ENCODE measurements around the gene BBS1. TPM values are rescaled to one million over a fixed set of nuclear protein-coding genes. Genes with fewer than 3 reads are reported as not detected.

The BBS1 gene
- total RNA-seq, 2 donors from 2014 or later, result 52.4 to 67.3 TPM

- Mint-ChIP-seq H3K27ac (no peak overlapping the region), H3K4me3 (no peak overlapping the region), H3K9me3 (no peaks in the 10 kb centered on the region), H3K4me1 (no peaks in the 10 kb centered on the region), H3K27me3 (ENCODE audit: insufficient read depth) (peaks cover 13% of the 10 kb centered on the region), H3K36me3 (ENCODE audit: low read depth) (no peaks in the 10 kb centered on the region)
- H3K36me3 ChIP-seq (ENCODE audit: control insufficient read depth, insufficient read depth, low read length), result no peaks in the 10 kb centered on the region
- H3K27ac ChIP-seq (ENCODE audit: low read depth, low read length), result no peak overlapping the region
- TF ChIP-seq CTCF (conservative IDR thresholded peaks at IDR 0.05), result no peak
- H3K4me3 ChIP-seq (ENCODE audit: low read length), result no peak overlapping the region
- no peaks in the 10 kb centered on the region for H3K4me1 ChIP-seq (ENCODE audit: control insufficient read depth, insufficient read depth, low read length)
- no peaks in the 10 kb centered on the region for H3K27me3 ChIP-seq (ENCODE audit: control insufficient read depth, insufficient read depth, low read length, poor library complexity, severe bottlenecking)
- no peak for DNase-seq
- WGBS, 2 experiments (ENCODE audit: insufficient coverage in 1 of 2, insufficient read length in 1 of 2), result 95% methylated on average over 17 to 46 of the region's 50 CpGs
- H3K9ac ChIP-seq (ENCODE audit: extremely low read depth, low read length, poor library complexity, severe bottlenecking), result no peak overlapping the region
- H3K9me3 ChIP-seq (ENCODE audit: control insufficient read depth, low read length), result no peaks in the 10 kb centered on the region
Observed at GRCh38 chr11:66559142-66559865, 48.9 kb downstream of the BBS1 start.

GRCh38 chr11:66559866-66560676 lies 49.6 kb downstream of the BBS1 start:
- no peaks in the 10 kb centered on the region for H3K27me3 ChIP-seq (ENCODE audit: control insufficient read depth, insufficient read depth, low read length, poor library complexity, severe bottlenecking)
- Mint-ChIP-seq H3K4me1 (no peaks in the 10 kb centered on the region), H3K36me3 (ENCODE audit: low read depth) (no peaks in the 10 kb centered on the region), H3K27me3 (ENCODE audit: insufficient read depth) (peaks cover 13% of the 10 kb centered on the region), H3K27ac (no peak overlapping the region), H3K4me3 (no peak overlapping the region), H3K9me3 (no peaks in the 10 kb centered on the region)
- no peaks in the 10 kb centered on the region for H3K4me1 ChIP-seq (ENCODE audit: control insufficient read depth, insufficient read depth, low read length)
- no peaks in the 10 kb centered on the region for H3K9me3 ChIP-seq (ENCODE audit: control insufficient read depth, low read length)
- no peak for TF ChIP-seq CTCF (conservative IDR thresholded peaks at IDR 0.05)
- no peaks in the 10 kb centered on the region for H3K36me3 ChIP-seq (ENCODE audit: control insufficient read depth, insufficient read depth, low read length)
- H3K27ac ChIP-seq (ENCODE audit: low read depth, low read length), result no peak overlapping the region
- no peak overlapping the region for H3K4me3 ChIP-seq (ENCODE audit: low read length)
- no peak overlapping the region for H3K9ac ChIP-seq (ENCODE audit: extremely low read depth, low read length, poor library complexity, severe bottlenecking)
- WGBS, 2 experiments (ENCODE audit: insufficient coverage in 1 of 2, insufficient read length in 1 of 2), result 86 to 91% methylated on average over 17 to 27 of the region's 27 CpGs
- no peak for DNase-seq

- no peaks in the 10 kb centered on the region for H3K36me3 Mint-ChIP-seq (ENCODE audit: low read depth)
- H3K4me1 ChIP-seq (ENCODE audit: control insufficient read depth, insufficient read depth, low read length), result no peaks in the 10 kb centered on the region
Observed at GRCh38 chr11:66561178-66561974, 50.9 kb downstream of the BBS1 start.

More at GRCh38 chr11:66561178-66561974, 50.9 kb downstream of the BBS1 start:
- H3K36me3 ChIP-seq (ENCODE audit: control insufficient read depth, insufficient read depth, low read length), result no peaks in the 10 kb centered on the region
- WGBS, 2 experiments (ENCODE audit: insufficient coverage in 1 of 2, insufficient read length in 1 of 2), result 91 to 92% methylated on average over 12 to 14 of the region's 14 CpGs
- Mint-ChIP-seq H3K9me3 (no peaks in the 10 kb centered on the region), H3K27ac (peak overlapping the region; percentile 35), H3K27me3 (ENCODE audit: insufficient read depth) (peaks cover 13% of the 10 kb centered on the region), H3K4me3 (no peak overlapping the region), H3K4me1 (no peaks in the 10 kb centered on the region)
- no peaks in the 10 kb centered on the region for H3K9me3 ChIP-seq (ENCODE audit: control insufficient read depth, low read length)
- H3K27ac ChIP-seq (ENCODE audit: low read depth, low read length), result no peak overlapping the region
- no peak overlapping the region for H3K9ac ChIP-seq (ENCODE audit: extremely low read depth, low read length, poor library complexity, severe bottlenecking)
- no peaks in the 10 kb centered on the region for H3K27me3 ChIP-seq (ENCODE audit: control insufficient read depth, insufficient read depth, low read length, poor library complexity, severe bottlenecking)
- H3K4me3 ChIP-seq (ENCODE audit: low read length), result no peak overlapping the region
- no peak for TF ChIP-seq CTCF (conservative IDR thresholded peaks at IDR 0.05)
- DNase-seq, result no peak
